GM10266 (cell line): ENCODE data around the gene ZDHHC19.
"Not testable (repeated sequence)": the region's sequence is repeated elsewhere in the genome, so short reads cannot be mapped to it uniquely, and the experiment has no call there.

Experiments used
- DNase-seq: peaks from one replicate; pipeline ENCODE4 v3.0.0; 2012; ENCODE audit errors: extremely low spot score
- CTCF ChIP-seq: IDR thresholded peaks from 2 replicates; pipeline ENCODE4 v1.5.1; 2012; ENCODE audit warnings: mild to moderate bottlenecking, low read depth; ENCODE audit not compliant: control insufficient read depth, insufficient read depth; ENCODE audit errors: missing control alignments

ZDHHC19 gene

GRCh38 chr3:196207833-196208607, 3.2 kb downstream of the ZDHHC19 start:
- DNase-seq, result peak; percentile 99

GRCh38 chr3:196207159-196207832, 3.9 kb downstream of the ZDHHC19 start:
- no peak for TF ChIP-seq CTCF
- DNase-seq, result peak; percentile 81

More at GRCh38 chr3:196207833-196208607, 3.2 kb downstream of the ZDHHC19 start:
- TF ChIP-seq CTCF, result no peak

- not testable (repeated sequence) for DNase-seq
Observed at GRCh38 chr3:196205442-196206205, 5.6 kb downstream of the ZDHHC19 start.

- TF ChIP-seq CTCF, result no peak
- DNase-seq, result no peak
Observed at GRCh38 chr3:196203846-196204245, 7.4 kb downstream of the ZDHHC19 start.

- DNase-seq, result no peak
Observed at GRCh38 chr3:196202516-196202970, 8.7 kb downstream of the ZDHHC19 start.

GRCh38 chr3:196198771-196199753, 12.1 kb downstream of the ZDHHC19 start:
- peak; percentile 45 for TF ChIP-seq CTCF
- DNase-seq, result no peak

More at GRCh38 chr3:196202516-196202970, 8.7 kb downstream of the ZDHHC19 start:
- no peak for TF ChIP-seq CTCF
